Left ventricle myocardium inferior (tissue), 1 donor: Measurements from ENCODE around the gene SYT4. TPM values are rescaled to one million over a fixed set of nuclear protein-coding genes. Genes with fewer than 3 reads are reported as not detected.

Experiments used
- DNase-seq: peaks from one replicate; pipeline ENCODE4 v3.0.0-alpha.2; 2020
- H3K27ac ChIP-seq: fragments of 200-600 bp; replicated peaks from 2 replicates; pipeline ENCODE4 v1.8.0; 2021
- H3K27me3 ChIP-seq: fragments of 200-600 bp; 2 replicates; pipeline ENCODE4 v1.8.0; 2021; ENCODE audit warnings: low read depth
- H3K36me3 ChIP-seq: fragments of 200-600 bp; 2 replicates; pipeline ENCODE4 v1.8.0; 2021
- H3K4me1 ChIP-seq: fragments of 200-600 bp; 2 replicates; pipeline ENCODE4 v1.8.0; 2021
- H3K4me3 ChIP-seq: fragments of 200-600 bp; 2 replicates; pipeline ENCODE4 v1.8.0; 2021; ENCODE audit warnings: mild to moderate bottlenecking, moderate library complexity
- H3K9me3 ChIP-seq: fragments of 200-600 bp; replicated peaks from 2 replicates; pipeline ENCODE4 v1.8.0; 2021
- intact Hi-C: fragments of 100-400 bp; cut with micrococcal nuclease; formaldehyde crosslinking; loops from one replicate; pipeline ENCODE4 v1.11.0; 2022
- long read RNA-seq: library from polyadenylated mRNA; unstranded; transcript quantifications from one replicate; pipeline ENCODE4 v2.0.0, GENCODE V29; 2021
- total RNA-seq: library from RNA; stranded (reverse); fragmentation: NEBNext Ultra II Directional; extraction: Animal tissue kit (Norgen Biotek cat#: 25700); gene quantifications from one replicate; pipeline ENCODE4 v1.2.1, GENCODE V29; 2021
- TF ChIP-seq, protein P1 (sequence below): fragments of 200-600 bp; IDR thresholded peaks from 2 replicates; pipeline ENCODE4 v1.8.0; 2021; ENCODE audit warnings: antibody characterized with exemption, mild to moderate bottlenecking, borderline replicate concordance
- donor health status: DM: no; HTN: yes; CAD: no; lungs with severe emphysema.

Gene SYT4, protein sequence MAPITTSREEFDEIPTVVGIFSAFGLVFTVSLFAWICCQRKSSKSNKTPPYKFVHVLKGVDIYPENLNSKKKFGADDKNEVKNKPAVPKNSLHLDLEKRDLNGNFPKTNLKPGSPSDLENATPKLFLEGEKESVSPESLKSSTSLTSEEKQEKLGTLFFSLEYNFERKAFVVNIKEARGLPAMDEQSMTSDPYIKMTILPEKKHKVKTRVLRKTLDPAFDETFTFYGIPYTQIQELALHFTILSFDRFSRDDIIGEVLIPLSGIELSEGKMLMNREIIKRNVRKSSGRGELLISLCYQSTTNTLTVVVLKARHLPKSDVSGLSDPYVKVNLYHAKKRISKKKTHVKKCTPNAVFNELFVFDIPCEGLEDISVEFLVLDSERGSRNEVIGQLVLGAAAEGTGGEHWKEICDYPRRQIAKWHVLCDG
- total RNA-seq, result not detected
- long read RNA-seq, result 0 reads

DNA sequence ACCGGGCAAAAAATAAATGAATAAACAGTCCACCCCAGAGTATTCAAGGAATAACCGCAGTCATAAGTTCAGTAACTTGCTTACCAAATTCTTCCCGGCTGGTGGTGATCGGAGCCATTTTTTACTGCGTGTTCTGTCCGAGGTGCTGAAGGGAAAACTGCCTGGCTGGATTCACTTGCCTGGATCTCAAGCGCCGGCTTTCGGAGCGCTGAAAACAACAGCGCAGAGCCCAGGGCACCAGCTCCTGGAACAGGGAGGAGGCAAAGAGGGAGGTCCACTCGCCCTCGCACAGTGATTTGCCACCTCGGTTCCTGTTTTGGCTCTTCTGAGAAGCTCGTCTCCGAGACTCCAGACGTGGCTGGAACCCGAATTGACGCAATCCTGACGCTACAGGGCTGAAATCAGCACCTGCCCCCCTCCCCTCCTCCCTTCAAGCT lies at the start of gene SYT4:
TSS of gene SYT4 (minus strand) at position 327 of the 437 bp plus-strand sequence. CDS start at position 118, 209 bp downstream.
- Histone ChIP-seq H3K27me3 (peaks cover 41% of the 10 kb centered on the region), H3K9me3 (no peaks in the 10 kb centered on the region), H3K27ac (no peak within 1 kb of the TSS), H3K4me3 (no peak within 1 kb of the TSS), H3K36me3 (no peaks in the 10 kb centered on the region), H3K4me1 (no peaks in the 10 kb centered on the region)
- peak; percentile 26 for DNase-seq
- intact Hi-C loops, result loop anchor here (10.0 kb wide), 2 partner anchors 682 to 1162 kb away; no protein-coding TSS in a partner anchor
- TF ChIP-seq, protein P1, sequence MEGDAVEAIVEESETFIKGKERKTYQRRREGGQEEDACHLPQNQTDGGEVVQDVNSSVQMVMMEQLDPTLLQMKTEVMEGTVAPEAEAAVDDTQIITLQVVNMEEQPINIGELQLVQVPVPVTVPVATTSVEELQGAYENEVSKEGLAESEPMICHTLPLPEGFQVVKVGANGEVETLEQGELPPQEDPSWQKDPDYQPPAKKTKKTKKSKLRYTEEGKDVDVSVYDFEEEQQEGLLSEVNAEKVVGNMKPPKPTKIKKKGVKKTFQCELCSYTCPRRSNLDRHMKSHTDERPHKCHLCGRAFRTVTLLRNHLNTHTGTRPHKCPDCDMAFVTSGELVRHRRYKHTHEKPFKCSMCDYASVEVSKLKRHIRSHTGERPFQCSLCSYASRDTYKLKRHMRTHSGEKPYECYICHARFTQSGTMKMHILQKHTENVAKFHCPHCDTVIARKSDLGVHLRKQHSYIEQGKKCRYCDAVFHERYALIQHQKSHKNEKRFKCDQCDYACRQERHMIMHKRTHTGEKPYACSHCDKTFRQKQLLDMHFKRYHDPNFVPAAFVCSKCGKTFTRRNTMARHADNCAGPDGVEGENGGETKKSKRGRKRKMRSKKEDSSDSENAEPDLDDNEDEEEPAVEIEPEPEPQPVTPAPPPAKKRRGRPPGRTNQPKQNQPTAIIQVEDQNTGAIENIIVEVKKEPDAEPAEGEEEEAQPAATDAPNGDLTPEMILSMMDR, result no peak

DNA sequence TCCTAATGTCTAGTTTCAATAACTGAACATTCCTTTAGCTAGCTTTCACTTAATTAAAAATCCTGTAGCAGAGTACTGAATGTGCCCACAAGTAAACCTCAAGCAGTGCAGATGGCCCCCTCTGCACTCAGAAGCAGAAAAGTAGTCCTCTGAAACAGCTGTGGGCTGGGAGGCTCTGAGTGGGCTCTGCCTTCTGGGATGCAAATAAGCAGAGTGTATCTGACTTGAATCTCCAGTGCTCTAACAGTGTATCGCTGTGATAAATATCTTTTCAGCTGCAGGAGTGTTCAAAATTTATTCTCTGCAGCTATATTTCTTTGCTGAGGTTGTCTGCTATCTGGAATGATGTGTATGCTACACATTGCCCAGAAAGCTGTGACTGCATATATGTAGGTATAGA lies 44.8 kb upstream of the SYT4 start:
- H3K4me3 ChIP-seq, result no peak overlapping the region
- DNase-seq, result no peak
- no peaks in the 10 kb centered on the region for H3K27me3 ChIP-seq
- intact Hi-C loops, result no loop called here
- H3K27ac ChIP-seq, result no peak overlapping the region
- H3K4me1 ChIP-seq, result no peaks in the 10 kb centered on the region
- TF ChIP-seq, protein P1, result no peak
- peaks cover 6% of the 10 kb centered on the region for H3K9me3 ChIP-seq
- H3K36me3 ChIP-seq, result no peaks in the 10 kb centered on the region

DNA sequence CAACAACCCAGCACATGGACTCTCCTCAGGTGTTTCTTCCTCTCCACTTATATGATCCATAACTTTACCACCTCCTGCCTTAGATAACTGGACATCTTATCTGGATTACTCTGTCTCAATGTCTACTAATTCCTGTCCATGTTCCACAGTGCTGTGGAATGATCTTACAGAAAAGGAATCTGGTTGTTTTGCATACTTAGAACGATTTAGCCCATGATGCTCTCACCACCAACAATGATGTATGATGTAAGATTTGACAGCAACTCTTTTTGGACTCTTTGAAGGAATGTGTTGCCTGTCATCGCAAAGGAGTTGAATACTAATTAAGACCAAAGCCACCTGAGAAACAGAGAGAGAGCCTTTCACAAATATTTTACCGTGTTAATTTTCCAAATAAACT lies 37.7 kb upstream of the SYT4 start:
- intact Hi-C loops, result no loop called here
- no peak overlapping the region for H3K27ac ChIP-seq
- H3K9me3 ChIP-seq, result no peaks in the 10 kb centered on the region
- no peaks in the 10 kb centered on the region for H3K36me3 ChIP-seq
- no peaks in the 10 kb centered on the region for H3K4me1 ChIP-seq
- TF ChIP-seq, protein P1, result no peak
- no peak overlapping the region for H3K4me3 ChIP-seq
- DNase-seq, result no peak
- no peaks in the 10 kb centered on the region for H3K27me3 ChIP-seq

DNA sequence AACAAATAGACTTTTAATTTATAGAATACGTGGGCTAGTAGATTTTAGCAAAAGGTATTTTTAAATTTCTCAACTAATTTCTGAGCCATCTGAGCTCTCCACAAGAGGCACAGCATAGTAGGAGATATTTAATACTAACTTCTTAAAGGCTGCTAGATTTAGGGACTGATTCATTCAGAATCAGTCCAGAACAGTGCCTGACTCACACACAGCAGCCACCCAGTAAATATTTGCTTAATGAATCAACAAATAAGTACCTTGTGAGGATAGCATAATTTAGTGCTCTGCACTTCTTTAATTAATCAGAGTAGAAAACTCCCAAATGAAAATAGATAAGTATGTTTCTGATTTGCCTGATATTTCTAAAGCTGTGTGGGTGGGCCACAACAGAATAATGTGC lies 35.6 kb upstream of the SYT4 start:
- Histone ChIP-seq H3K4me1 (no peaks in the 10 kb centered on the region), H3K27ac (no peak overlapping the region), H3K36me3 (no peaks in the 10 kb centered on the region), H3K27me3 (no peaks in the 10 kb centered on the region), H3K9me3 (no peaks in the 10 kb centered on the region), H3K4me3 (no peak overlapping the region)
- intact Hi-C loops, result no loop called here
- TF ChIP-seq, protein P1, result no peak
- no peak for DNase-seq

DNA sequence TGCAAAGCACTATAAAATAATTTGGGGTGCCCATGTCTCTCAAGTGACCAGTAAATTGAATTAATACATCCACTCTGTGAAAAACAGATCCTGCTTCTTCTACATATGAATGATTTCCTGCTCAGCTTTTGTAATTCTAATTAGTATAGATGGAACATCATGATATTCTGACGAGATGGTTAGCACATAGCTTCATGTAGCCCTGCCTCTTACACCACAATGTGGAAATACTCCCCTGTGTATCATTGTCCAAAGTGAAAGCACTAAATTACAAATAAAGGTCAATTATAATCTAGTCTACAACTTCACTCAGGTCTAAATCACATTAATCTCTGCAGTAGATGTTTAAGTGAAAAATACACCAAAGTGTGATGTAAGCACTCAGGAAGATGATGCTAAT lies 32.9 kb upstream of the SYT4 start:
- DNase-seq, result no peak

More for the DNA sequence above, 32.9 kb upstream of the SYT4 start:
- no peaks in the 10 kb centered on the region for H3K4me1 ChIP-seq
- intact Hi-C loops, result no loop called here
- H3K27ac ChIP-seq, result no peak overlapping the region
- no peaks in the 10 kb centered on the region for H3K36me3 ChIP-seq
- no peak overlapping the region for H3K4me3 ChIP-seq
- TF ChIP-seq, protein P1, result no peak
- H3K27me3 ChIP-seq, result no peaks in the 10 kb centered on the region
- H3K9me3 ChIP-seq, result no peaks in the 10 kb centered on the region
